Measurements from ENCODE around the gene HEPHL1.

Gene HEPHL1

DNA sequence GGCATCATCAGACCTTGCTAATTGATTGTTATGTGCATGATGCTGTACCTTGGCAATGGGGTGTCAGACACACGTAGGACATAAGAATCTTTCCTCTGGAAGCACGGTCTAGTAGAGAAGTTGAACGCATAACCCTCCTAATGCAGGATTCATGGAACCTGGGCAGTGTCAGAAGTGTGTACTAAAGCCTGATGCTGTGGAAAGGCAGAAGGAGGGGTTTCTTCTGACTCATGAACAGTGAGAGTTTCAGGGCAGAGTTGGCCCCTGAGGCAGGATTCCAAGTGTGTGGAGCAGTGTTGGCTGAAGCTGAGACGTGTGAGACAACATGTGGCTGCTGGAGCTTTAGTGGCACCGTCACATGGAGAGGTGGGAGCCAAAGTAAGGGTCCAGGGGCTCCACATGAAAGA, 111.0 kb downstream of the HEPHL1 start:
- TF ChIP-seq, protein P1, sequence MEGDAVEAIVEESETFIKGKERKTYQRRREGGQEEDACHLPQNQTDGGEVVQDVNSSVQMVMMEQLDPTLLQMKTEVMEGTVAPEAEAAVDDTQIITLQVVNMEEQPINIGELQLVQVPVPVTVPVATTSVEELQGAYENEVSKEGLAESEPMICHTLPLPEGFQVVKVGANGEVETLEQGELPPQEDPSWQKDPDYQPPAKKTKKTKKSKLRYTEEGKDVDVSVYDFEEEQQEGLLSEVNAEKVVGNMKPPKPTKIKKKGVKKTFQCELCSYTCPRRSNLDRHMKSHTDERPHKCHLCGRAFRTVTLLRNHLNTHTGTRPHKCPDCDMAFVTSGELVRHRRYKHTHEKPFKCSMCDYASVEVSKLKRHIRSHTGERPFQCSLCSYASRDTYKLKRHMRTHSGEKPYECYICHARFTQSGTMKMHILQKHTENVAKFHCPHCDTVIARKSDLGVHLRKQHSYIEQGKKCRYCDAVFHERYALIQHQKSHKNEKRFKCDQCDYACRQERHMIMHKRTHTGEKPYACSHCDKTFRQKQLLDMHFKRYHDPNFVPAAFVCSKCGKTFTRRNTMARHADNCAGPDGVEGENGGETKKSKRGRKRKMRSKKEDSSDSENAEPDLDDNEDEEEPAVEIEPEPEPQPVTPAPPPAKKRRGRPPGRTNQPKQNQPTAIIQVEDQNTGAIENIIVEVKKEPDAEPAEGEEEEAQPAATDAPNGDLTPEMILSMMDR (IDR thresholded peaks at IDR 0.05; ENCODE audit: low read depth, low read length, missing control alignments), result no peak
- no peak overlapping the region for H3K4me3 ChIP-seq (ENCODE audit: low read depth, low read length)
- no peak for DNase-seq (ENCODE audit: low read depth)

DNA sequence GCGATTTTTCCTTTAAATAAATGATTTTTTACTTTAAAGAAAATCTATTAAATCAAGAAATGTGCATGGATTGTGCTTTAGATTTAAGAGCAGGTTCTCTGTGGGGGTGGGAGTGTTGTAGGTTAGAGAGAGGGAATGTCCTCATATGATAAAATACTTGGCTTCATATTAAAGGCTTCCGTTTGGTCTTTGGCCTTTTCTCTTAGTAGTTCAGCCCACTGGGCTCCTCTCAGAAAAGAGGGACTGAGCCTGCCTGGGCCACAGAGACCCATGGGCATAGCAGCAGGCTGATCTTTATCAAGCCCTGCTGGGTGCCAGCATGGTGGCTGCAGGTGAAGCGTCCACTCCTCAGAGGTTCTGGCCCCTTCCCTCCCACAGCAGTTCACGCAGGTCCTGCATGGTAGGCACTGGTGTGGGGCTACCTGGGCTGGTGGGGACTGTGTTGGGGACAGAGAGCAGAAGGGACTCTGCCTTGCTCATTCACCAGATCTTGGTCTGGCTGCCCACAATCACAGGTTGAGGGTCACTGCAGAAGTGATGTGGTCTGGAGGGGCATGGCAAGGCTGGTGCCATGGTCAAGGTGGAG, 111.8 kb downstream of the HEPHL1 start:
- H3K4me3 ChIP-seq (ENCODE audit: low read depth, low read length), result no peak overlapping the region
- TF ChIP-seq, protein P1 (IDR thresholded peaks at IDR 0.05; ENCODE audit: low read depth, low read length, missing control alignments), result no peak
- no peak for DNase-seq (ENCODE audit: low read depth)

DNA sequence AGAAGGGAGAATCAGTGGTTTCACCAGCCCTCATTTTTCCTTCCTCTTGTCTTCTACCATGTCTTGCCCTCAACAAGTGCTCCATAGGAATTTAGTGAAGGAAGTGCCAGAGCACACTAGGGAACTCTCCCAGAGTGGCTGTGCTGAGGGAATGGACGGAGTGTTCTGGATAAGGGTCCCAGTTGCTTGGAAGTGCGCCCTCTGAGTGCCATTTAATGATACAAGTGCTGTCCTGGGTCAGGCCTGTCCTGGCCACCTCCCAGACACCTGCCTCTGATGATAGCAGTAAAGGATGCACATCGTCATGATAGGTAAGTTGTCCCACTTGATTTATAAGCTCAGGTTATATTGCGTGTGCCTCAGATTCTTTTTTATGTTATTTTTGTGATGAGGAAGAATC, 112.6 kb downstream of the HEPHL1 start:
- TF ChIP-seq, protein P1 (IDR thresholded peaks at IDR 0.05; ENCODE audit: low read depth, low read length, missing control alignments), result no peak
- DNase-seq (ENCODE audit: low read depth), result no peak
- no peak overlapping the region for H3K4me3 ChIP-seq (ENCODE audit: low read depth, low read length)

DNA sequence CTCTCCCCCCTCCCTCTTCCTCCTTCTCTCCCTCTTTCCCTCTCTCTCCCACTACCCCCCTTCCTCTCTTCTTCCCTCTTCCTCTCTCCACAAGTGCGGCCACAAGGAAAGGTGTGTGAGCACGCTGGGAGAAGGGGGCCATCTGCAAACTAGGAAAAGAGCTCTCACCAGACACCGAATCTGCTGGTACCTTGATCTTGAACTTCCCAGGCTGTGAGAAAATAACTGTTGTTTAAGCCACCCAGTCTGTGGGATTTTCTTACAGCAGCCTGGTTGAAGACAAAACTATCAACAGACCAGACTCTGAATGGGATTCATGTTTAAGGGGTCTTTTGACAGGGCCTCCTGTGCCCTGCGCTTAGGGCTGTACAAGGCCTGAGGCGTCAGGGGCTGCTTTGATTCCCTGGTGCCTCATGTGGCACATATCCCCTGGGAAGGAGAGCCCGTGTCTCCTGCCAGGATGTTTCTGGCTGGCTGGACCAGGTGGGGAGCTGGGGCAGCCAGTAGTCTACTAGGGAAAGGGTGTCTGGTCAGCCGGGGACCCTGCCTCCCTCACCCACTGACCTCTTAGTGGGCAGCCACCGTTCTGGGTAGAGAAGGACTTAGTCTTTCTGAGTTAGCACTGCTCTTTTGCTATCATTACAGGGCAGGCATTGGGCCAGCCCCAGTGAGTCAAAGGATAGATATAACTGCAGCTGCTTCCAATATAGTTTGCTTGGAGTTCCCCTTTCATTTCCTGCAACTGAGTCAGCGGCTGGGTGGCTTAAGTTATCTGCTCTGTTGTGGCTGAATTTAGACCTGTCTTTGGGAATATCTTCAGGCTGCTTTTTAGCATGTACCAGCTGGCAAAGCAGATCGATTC, 113.7 kb downstream of the HEPHL1 start:
- TF ChIP-seq, protein P1 (IDR thresholded peaks at IDR 0.05; ENCODE audit: low read depth, low read length, missing control alignments), result no peak
- DNase-seq (ENCODE audit: low read depth), result no peak
- no peak overlapping the region; the same call in 1 of the 2 replicates for H3K4me3 ChIP-seq (ENCODE audit: low read depth, low read length)

DNA sequence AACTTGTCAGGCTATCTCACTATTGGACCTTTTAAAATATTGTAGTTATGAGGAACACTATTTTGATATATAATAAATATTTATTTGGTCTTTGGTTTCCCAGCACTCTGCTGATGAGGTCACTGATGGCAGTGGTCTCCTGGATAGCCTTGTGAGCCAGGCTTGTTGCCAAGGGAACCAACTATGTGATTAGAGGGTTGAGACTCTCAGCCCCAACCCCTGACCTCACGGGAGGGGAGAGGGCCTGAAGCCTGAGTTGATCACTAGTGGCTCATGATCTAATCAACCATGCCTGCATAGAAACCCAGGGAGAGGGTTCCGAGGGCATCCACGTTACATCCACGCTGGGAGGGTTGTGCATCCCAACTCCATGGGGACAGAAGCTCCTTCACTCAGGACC, 118.3 kb downstream of the HEPHL1 start:
- no peak for DNase-seq (ENCODE audit: low read depth)
- TF ChIP-seq, protein P1 (IDR thresholded peaks at IDR 0.05; ENCODE audit: low read depth, low read length, missing control alignments), result no peak

DNA sequence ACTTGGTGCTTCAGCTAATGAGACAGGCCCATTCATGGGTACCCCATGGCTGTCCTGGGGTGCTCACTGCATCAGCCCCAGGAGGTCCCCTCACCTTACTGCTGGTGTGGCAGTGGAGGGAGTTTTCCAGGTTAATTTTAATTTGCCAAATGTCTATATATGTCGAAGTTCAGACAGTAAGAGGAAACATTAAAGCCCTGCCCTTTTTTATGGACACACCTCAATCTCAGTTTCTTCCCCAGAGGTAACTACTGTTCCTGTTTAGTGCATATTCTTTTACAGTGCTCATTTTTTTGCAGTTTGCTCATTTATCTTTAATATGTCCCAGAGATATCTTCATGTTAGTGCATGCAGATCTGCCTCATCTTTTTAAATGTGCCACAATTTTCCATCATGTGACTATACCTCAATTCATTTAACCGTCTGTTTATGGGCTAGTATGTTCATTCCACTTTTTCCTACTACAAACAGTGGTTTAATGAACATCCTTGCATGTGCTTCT, 119.1 kb downstream of the HEPHL1 start:
- H3K4me3 ChIP-seq (ENCODE audit: low read depth, low read length), result no peak overlapping the region
- DNase-seq (ENCODE audit: low read depth), result no peak
- TF ChIP-seq, protein P1 (IDR thresholded peaks at IDR 0.05; ENCODE audit: low read depth, low read length, missing control alignments), result no peak

More for the DNA sequence above, 118.3 kb downstream of the HEPHL1 start:
- no peak overlapping the region for H3K4me3 ChIP-seq (ENCODE audit: low read depth, low read length)
